GM21423 (cell line): Measurements from ENCODE around the gene BCAR3.
A peak's percentile ranks its signal among the peaks of the same experiment; 100 is the strongest.
"Not testable (repeated sequence)": the region's sequence is repeated elsewhere in the genome, so short reads cannot be mapped to it uniquely, and the experiment has no call there.

Experiments
- ATAC-seq: cut with Tn5 transposase; IDR thresholded peaks from one replicate; pipeline ENCODE4 v1.9.1; 2021; ENCODE audit warnings: mild to moderate bottlenecking, moderate library complexity; ENCODE audit not compliant: unreplicated experiment

The BCAR3 gene

DNA sequence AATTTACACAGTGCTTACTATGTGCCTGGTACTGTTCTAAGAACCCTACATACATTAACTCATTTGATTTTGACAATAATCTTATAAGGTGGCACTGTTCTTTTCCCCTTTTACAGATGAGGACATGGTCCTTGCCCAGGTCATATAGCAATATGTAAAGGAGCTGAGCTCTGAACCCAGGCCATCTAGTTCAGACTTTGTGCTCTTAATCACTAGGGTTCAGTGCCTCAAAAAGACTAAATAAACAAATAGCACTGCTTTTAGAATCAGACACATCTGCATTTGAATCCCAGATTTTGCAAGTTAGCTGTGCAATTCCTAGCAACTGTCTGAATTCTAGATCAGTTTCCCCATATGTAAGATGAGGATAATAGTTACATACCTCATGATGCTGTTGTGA, 8.7 kb upstream of the BCAR3 start:
- no peak for ATAC-seq

DNA sequence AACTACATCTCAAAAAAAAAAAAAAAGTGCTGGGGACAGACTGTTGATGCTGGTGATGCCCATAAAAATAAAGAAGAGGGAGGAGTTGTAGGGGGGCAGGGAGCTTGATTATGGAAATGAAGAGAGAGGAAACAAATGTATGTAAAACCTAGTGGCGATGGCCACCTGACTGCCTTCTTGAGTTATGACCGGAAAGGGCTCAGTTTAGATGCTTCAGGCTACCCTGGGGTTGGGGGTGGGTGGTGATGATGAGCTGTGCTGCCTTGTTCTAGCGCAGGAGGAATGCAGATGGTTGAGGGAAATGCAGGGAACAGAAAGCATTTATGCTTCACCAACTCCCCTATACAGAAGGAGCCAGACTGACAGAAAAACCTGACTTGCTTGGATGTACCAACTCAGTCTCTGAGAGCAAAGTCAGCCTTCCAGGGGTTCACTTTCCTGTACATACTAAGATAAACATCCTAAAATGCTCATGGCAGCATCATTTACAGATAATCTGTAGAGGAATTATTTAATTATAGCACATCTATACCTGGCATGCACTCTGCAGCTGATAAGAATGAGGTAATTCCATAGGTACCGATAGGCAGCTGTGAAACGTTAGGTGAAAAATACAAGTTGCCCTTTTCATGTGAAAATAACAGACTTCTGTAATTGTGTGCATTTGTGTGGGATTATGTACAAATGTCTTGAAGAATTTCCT, 8.0 kb upstream of the BCAR3 start:
- no peak for ATAC-seq

DNA sequence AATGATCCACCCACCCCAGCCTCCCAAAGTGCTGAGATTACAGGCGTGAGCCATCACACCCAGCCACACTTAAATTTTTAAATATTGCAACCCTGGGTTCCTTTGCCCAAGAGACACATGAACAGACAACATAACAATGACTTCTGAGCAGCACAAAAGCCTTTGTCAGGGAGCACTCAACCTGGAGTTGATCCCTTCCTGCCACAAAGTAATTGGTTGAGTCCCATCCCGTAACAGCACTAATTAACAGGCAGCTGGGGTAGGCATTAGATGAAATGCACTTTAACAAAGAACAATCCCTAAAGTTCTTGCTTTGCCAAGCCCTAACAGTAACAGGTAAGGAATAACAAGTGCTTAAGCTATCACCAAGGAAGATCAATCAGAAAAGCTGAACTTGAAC, 5.9 kb upstream of the BCAR3 start:
- ATAC-seq = no peak

DNA sequence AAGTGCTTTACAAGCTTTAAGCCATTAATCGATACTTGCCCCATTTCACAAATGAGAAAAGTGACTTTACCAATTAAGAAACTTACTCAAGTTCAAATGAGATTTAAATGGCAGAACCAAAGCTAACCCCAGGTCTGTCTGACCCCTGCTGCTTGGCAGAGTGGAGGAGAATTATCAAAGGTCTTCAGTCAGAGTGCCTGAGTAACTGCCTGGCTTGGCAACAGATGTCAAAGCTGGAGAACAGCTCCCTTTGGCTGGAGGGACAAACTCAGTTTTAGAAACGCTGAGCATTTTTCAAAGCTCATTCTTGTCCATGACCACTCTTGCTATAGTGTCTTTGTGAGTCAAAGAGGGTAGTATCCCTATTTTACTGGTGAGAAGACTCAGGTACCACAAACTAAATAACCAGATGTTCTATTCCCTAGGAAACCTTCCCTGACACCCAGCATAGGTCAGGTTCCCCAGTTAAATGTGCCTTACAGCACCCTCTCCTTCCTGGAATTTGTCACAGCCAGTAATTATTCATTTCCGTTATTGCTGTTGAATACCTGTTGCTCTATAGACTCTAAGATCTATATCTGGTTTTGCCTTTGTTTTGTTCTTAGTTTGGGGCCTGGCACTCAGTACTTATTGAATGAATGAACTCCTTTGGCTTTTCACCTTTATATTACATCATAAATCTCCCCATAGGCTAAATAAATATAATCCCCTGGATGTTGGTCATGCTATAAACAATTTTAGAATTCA, 5.0 kb upstream of the BCAR3 start:
- no peak for ATAC-seq

DNA sequence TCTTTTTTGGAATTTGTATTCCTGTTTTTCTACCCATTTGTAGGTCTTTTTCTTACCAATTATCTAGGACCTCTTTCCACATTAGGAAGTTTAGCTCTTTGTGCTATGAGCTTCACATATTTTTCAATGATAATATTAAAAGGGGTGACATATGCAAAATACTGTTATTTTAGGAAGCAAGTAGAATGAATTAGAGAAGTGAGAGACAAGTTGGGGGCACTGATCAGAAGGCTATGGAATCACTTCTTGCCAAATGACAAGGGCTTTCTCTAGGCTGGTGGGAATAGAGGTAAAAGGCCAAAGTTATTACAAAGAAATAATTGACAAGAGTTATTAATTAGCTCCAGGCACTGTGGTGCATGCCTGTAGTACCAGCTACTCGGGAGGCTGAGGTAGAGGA, 4.3 kb upstream of the BCAR3 start:
- ATAC-seq = no peak

DNA sequence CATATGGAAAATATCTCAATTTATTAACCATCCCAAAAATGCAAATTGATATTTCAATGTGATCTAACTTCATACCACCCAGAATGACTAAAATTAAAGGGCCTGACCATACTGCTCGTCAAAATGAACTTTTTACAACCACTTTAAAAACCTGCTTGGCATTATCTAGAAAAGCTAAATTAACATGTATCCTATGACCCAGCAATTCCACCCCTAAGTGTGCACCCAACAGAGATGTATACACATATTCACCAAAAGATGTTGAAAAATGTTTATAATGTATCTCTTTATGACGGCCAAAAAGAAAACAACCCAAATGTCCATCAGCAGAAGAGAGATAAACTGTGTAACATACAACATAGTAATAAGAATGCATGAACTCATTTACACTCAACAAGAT, 1.6 kb upstream of the BCAR3 start:
- no peak for ATAC-seq

DNA sequence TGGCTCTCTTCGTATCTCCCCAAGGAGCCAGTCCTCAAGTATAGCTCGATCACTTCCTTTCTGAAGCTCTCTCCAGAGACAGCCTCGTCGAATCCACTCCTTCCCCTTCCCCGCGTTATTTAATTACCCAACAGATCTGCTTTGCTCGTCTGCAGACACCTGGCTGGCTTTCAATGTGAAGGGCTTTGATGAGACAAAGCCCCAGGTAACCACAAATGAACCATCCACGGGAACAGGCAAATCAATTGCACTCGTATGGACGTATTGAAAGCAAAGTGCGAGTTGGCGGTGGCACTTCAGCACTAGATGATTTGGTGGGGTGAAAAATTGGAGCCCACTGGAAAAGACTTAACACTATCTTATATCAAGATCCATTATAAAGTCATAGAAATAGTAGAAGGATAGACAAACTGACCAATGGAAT, 364 bp upstream of the BCAR3 start:
- ATAC-seq = no peak

DNA sequence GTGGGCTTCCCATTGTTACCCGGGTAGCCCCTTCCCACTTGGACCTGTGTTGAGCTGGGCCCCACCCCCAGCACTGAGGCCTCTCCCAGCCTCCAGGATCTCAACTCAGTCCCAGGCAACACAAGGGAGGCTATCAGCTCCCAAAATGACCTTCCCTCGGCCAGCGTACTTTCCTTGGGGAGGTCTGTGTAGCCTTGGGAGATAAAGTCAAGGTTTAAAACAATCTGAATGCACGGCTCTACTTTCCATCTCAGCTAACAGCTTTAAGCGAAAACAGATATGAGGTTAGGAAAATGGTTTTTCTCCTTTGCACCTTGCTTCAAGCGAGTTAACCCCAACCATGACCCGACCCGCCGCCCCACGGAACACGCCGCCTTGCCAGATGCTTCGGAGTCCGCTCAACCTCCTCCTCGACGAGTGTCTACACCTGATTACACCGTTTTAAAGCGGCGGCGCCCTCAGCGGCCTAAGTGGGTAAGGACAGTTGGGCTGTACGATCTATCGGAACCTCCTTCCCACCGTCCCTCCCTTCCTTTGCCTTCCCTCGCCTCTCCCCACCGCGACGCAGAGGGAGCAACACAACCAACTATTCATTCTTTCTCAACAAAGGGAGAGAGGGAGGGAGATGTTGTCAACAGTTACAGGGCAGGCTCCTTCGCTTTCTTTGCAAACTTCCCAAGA, 1.1 kb downstream of the BCAR3 start:
- peak; percentile 47 for ATAC-seq

DNA sequence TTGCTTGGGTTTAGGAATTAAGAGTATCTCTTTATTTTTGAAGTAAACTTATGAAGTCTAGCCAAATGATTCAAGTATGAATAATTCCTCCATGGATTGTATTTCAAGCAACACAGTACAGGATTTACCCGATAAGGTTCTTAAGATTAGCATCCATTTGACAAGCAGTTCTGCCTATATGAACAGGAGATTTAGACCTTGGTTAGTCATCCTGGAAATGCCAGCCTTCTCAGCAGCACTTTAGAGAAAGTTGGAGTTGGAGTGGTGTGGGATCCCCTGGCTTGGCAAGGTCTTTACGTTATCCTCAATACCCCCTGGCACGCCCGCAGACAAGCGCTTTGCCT, 1.6 kb downstream of the BCAR3 start:
- ATAC-seq = no peak

DNA sequence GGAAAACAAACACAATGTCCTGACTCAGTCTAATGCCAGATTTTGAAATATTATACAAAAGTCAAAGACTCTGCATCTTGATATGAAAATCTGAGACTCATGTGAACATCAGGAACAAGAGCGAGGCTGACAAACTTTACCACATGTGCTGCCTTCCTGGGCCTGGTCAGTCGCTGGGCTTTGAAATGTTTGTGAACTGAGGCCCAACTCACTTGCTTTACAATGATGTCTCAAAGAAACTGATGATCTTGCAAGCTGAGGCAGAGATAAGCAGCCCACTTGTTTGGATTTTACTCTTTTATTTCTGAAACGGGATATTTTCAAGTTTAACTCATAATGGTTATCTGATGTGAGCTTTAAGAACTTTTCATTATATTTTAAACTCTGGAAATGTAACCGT, 2.1 kb downstream of the BCAR3 start:
- no peak for ATAC-seq

DNA sequence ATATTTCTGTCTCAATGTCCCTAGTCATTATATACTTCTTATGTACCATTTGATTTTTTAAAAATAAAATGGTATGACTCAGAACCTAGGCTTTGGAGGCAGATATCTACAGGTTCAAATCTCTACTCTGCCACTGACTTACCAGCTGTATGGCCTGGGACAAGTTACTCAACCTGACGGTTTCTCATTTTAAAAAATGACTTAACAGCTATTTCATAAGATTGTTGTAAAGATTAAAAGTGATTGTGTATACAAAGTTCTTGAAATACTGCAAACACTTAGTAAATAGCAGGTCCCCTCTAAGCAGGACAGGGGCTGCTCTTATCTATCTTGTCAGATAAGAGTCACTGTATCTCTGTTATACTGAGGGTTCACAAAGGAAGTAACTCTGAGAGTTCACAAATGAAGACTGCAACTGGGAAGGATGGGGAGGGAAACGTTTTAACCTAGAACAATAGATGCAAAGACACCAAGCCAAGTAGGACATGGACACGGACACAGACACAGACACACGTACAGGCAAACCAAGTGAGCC, 2.6 kb downstream of the BCAR3 start:
- ATAC-seq = no peak

DNA sequence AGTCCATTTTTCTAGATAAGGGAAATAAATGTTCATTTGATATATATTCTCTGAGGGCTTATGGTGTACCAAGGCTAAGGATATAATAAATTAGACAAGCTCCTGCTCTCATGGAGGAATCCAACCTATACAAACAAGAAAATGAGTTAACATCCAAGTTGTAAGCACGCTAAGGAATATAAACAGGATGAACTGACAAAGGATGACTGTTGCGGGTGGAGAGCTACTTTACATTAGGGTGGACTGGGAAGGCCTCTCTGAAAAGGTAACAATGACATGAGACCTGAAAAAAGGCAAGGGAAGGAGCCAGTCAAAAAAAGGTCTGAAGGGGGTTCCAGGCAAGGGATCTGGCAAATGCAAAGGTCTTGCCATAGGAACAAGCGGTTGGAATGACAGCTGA, 3.1 kb downstream of the BCAR3 start:
- ATAC-seq = no peak

DNA sequence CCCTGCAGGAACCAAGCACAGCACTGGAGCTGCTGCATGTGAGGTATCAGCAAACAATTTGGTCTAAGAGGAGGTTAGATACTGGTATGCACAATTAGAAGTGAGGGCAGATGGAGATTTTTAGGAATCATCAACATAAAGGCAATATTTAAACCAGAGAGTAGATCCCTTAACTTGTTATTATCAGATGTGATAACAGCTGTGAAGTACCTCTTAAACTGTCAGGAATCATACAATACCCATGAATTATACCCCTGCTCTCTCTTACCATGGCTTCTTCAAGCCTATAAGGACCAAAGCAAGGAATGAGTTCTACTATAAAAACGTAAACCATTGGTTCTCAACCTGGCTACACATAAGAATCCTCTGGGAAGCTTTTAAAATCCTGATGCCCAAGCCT, 3.9 kb downstream of the BCAR3 start:
- no peak for ATAC-seq

DNA sequence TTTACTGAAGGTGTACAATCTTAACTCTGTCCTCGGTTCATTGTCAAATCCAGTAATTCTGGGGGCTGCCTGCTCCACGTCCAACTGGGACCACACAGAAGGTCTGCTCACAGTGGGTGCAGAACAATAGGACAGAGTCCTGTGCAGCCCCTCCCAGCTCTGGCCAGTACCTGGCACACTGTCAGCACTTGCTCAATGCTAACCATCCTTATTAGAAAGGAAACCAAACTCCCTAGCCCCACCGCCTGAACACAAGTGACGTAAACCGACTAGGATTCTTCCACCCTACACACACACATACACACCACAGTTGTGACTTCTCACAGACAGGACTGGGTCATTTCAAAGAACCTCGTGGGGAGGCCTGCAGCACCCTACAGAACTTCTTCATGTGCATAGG, 5.2 kb downstream of the BCAR3 start:
- ATAC-seq = no peak

DNA sequence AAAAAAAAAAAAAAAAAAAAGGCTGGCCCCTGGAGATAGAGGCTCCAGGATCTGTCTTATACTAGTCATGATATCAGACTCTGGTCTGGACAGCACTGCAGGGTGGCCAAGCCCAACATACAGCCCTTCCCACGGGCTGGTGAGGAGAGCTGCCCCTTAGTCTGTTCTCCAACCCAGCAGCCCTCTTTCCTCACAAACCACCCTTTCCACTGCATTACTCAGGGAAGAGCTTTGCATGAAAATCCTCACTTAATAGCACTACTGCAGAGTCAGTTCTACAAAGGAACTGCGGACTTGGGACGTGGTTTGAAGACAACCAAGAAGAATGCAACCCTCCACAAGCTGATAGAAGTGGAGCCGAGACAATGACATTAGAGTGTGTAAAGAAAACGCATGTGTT, 5.7 kb downstream of the BCAR3 start:
- no peak for ATAC-seq

DNA sequence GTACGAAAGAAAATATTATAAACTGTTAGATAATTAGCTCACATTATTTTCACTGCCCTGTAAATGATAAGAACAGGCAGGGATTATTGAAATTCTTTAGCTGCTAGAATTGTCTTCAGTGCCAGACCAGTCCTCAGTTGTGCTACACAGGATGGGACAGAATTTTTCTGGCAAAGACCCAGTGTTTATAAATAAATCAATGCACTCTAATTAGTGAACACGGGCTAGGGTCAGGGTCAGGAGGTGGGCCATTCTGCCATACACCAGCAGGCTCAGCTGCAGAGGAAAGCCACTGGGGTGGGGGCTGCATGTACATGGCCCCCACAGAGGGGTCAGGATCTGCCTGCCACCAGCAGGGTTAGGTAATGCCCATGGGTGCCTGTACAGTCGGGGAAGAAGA, 6.4 kb downstream of the BCAR3 start:
- ATAC-seq = no peak

DNA sequence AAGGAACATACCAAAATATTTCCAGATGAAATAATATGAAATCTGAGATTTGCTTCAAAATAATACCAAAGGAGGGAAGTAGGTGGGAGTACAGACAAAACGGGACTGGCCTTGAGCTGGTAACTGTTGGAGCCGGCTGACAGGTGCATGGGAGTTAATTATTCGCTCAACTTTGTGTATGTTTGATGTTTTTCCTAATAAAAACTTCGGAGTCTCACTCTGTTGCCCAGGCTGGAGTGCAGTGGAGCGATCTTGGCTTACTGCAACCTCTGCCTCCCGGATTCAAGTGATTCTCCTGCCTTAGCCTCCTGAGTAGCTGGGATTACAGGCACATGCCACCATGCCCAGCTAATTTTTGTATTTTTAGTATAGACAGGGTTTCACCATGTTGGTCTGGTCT, 7.6 kb downstream of the BCAR3 start:
- ATAC-seq = not testable (repeated sequence)

DNA sequence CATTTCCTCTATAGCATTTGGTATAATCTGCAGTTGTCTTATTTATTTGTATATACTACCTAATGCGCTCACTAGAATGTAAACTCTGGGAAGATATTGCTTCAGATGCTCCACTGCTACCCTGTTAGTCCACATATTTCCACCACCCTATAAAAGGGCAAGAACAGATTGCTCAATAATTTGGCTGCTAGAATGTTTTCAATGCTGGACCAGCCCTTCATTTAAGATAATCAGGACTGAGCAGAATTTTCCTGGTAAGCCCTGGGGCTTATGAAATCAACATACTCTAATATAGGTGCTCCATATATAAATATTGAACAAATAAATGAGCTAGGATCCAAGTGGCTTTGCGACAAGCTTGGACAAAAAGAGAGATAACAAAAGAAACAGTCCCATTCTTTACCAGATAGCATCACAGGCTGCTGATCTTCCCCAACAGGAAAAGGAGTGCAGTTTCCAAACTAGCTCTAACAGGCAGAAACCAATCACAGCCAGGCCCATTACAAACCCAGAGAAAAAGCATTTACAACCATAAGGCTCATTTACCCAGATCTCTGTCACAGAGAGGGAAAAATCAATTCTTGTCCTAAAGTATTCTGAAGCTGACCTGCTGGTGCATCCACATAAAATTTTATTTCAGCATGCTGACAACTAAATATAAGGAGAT, 8.3 kb downstream of the BCAR3 start:
- no peak for ATAC-seq

DNA sequence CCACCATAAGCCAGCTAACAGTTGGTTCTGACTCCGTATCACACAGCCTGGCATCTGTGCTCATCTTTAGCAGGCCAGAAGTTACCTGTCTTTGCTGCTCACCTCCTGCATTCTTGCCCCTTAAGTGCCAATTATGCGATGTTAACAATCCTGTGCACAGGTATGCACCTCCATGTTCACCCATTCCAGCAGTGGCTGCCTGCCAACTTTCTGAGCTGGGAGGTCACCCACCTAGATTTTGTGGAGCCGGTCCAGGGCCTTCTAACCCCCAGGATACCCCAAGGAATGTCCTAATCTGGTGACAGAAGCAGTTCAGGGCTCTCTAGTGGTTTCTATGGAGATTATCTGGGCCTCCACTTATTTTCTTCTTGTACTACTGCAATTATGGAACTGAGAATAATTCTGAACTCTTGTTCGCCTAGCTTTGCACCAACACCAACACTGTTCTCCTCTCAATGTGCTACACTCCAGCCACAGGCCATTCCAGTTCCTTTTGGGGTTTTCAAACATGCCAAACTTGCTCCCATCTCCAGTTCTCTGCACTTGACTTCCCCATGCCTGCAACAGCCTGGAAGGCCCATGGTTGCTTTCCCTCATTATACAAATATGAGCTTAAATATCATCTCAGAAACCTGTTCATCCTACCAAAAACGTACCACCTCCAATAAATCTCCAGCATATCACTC, 9.0 kb downstream of the BCAR3 start:
- ATAC-seq = no peak

DNA sequence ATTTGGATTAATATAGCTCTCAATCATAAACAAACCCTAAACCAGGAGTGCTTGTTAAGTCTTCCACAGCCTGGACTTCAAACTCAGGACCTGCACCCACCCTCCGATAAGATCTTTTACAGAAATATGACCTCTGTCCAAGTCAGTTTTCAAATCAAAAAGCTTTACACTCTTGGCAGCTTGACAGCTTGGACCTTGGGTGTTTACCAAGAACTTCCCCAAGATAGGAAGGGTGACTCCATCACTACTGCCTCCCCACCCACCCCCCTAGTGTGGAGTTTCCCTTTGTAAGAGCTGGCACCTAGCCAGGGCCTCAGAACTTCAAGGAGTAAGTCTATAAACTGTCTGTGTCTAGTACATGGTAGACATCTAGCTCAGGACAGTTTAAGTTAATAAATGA, 9.6 kb downstream of the BCAR3 start:
- ATAC-seq = no peak

DNA sequence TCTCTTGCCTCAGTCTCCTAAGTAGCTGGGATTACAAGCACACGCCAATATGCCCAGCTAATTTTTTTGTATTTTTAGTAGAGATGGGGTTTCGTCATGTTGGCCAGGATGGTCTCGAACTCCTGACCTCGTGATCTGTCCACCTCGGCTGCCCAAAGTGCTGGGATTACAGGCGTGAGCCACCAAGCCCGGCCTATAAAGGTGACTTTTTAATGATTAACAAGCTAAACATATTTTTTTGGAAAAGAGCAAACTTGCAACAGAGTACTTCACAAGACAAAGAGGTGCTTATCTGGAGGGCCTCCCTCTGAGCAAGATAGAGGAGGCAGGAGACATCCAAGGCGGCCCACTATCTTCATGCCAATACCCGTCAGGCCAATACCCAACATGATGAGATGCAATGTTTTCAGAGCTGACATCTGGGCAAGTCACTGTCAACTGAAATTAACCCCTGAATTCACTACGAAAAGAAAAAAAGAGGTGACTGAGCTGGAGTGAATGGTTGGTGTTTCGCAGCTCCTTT, 10.5 kb downstream of the BCAR3 start:
- no peak for ATAC-seq
